Activated CD8-positive, alpha-beta memory T cell treated with anti-CD3 and anti-CD28 coated beads, Interleukin-2, amount 50 U/mL, for 24 hours (primary cell): ENCODE data around the gene TCP11.

Source experiments
- DNase-seq: peaks from one replicate; pipeline ENCODE4 v3.0.0-alpha.2; 2020; ENCODE audit errors: extremely low read depth

TCP11 gene

GRCh38 chr6:35092362-35093117, 48.6 kb downstream of the TCP11 start:
- no peak for DNase-seq

DNA sequence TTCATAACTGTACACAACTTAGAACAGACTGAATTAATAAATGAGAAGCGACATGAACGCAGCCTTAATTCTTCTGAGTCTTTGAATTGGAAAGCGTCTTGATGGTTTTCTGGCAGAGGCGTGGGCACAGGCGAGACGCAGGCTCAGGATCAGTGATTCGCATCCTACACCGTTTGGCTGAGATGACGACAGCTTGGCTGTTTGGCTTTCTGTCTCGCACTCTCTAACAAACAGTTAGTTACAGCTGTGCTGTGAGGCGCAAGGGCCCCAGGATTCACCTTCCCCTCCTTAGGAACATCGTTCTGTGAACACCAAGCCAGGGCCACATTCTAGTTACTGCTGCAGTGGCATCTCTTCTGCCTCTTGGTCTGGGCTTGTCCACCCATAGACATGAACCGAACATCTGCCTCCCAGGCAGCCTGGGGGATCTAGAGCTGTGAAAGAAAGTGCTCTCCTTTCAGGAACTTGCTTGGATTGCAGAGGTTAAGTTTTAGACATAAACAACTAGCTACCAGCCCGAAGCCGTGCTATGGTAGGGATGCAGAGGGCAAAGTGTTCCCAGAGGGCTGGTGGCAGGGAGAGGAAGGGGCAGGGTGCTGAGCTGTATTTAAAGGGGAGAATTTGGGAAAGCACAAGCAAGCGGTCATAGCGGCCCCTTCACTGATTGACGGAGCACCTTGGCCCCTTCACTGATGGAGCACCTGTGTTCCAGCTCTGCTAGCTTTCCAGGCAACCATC, 49.6 kb downstream of the TCP11 start:
- DNase-seq: no peak

- DNase-seq: no peak
Measured at GRCh38 chr6:35090734-35091133, 50.4 kb downstream of the TCP11 start.

DNA sequence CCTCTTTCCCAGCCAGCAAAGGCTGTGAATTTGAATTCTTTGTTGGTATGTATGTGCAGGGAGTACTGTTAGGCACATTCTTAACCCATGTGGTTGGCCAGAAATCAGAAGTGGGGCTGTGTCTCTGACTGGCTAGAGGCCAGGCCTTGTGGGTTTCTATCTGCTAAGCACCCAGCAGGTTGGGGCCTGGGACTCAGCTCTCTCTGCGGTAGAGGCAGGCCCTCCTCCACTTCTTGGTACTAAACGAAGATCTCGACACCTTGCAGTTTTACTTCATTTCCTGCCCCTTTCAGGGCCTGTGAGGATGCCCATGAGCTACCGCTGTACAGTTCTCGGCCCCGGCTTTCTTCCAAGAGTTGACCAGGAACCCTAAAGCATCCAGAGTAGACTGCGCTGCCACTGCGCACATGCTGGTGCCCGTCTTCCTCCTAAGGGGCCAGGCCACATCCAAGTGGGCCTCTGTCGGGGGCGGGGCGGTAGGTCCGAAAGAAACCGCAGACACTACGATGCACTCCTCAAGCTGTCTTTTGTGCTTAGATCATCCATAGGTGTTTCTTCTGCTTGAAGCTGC, 51.1 kb downstream of the TCP11 start:
- DNase-seq: no peak

- no peak for DNase-seq
Measured at GRCh38 chr6:35089216-35089934, 51.8 kb downstream of the TCP11 start.

DNA sequence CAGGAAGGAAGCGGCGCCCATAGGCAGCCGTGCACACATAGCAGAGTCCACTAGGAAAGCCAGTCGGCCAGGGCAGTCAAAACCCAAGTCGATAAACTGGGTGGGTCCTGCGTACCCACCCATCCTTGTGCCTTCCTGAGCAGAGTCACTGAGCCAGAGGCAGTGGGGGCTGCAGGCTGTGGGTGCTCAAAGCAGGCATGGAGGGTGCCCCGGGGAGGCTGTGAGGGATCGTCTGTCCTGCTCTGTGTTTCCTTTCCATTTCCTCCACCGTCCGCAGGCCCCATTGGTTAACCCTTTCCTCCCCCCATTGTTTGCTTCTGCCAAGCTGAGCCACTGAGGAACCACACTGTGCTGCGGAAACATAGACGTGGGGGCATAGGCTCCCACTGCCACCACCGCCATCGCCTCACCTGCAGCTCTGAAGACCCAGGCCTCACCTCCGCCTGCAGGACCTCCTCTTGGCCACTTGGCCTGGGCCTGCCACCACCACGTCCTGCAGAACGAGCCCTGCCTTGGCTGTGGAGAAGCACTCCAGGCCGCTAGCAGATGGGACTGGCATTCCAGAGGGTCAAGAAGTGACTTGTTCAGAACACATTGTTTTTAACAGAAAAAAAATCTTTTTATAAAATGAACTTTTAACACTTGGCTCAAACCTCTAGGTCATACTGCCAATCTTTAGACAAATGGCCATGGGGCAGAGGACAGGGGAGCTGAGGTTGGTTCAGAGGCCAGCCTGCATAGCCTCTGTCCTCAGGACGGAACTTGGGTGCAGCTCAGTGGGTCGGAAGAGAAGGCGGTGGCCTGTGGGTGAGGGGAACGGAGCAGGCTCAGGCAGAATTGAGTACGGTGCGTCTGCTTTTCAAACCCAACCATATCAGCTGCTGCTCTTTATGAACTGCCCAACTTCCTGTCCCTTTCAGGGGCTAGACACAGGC, 52.6 kb downstream of the TCP11 start:
- no peak for DNase-seq

DNA sequence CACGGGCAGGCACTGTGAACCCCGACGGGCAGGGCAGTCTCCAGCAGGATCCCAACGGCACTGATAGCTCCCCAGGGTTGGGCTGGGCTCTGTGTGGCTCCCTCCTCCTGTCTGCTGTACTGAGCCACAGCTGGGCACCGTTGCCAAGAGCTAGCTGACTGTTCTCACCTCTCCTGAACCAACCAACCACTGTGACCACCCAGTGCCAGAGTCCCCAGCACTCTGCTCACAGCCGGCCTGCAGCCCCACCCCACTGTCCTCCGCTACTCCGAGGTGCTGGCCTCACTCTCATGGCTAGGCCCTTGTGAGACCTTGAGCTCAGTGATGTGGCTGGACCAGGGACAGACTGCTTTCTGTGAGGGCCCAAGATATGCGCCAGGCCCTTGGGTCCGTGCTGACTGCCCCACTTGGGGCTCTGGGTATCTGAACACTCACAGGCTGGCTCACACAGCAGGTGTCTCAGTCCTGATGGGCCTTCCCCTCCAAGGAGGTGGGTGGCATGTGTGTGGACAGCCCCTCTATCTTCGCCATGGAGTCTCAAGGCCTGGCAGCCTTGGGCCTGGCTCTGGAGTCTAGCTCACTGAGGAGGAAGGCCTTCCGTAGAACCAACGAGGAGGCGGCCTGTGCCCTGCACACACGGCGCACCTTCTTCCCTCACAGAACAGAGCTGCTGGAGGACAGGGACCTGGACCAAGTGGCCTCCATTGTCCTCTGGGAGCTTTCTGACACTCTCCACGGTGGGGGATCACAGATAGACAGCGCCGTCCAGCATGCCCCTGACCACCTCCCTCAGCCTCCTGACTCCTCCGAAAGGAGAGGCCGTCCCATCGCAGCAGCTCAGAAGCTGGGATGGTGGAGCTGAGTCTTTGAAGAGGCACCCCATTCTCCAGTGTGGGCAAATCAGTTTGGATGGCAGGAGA, 53.5 kb downstream of the TCP11 start:
- DNase-seq: no peak

DNA sequence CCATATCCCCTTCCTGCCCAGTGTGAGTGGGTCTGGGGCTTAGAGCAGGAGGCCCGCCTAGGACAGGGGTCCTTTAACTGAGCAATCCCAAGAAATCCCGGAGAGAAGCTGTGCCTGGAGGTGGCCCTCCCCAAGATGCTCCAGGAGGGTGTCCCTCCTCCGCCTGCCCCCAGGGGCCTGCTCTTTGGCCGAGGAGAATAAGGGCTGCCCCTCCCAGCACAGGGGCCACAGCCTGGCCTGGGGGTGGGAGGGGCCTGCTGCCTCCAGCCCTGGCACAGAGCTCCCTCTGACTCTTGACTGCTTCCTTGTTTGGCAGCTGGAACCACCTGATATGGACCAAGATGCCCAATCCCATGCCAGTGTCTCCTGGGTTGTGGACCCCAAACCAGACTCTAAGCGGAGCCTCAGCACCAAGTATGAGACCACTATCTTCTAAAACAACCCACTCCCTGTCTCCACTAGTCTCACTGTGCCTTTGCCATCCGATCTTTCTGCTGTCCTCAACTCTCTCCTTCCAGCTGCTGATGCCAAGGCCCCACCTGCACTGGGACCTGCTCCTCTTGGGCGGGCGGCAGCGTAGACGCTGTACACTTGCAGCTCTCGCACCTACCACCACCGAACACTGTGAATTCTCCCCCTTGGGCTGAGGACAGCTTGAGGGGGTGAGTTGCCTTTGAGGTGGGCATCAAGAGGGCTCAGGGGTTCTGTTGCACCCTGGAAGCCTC, 54.3 kb downstream of the TCP11 start:
- DNase-seq: no peak

- DNase-seq: no peak
Measured at GRCh38 chr6:35086282-35086632, 54.9 kb downstream of the TCP11 start.

DNA sequence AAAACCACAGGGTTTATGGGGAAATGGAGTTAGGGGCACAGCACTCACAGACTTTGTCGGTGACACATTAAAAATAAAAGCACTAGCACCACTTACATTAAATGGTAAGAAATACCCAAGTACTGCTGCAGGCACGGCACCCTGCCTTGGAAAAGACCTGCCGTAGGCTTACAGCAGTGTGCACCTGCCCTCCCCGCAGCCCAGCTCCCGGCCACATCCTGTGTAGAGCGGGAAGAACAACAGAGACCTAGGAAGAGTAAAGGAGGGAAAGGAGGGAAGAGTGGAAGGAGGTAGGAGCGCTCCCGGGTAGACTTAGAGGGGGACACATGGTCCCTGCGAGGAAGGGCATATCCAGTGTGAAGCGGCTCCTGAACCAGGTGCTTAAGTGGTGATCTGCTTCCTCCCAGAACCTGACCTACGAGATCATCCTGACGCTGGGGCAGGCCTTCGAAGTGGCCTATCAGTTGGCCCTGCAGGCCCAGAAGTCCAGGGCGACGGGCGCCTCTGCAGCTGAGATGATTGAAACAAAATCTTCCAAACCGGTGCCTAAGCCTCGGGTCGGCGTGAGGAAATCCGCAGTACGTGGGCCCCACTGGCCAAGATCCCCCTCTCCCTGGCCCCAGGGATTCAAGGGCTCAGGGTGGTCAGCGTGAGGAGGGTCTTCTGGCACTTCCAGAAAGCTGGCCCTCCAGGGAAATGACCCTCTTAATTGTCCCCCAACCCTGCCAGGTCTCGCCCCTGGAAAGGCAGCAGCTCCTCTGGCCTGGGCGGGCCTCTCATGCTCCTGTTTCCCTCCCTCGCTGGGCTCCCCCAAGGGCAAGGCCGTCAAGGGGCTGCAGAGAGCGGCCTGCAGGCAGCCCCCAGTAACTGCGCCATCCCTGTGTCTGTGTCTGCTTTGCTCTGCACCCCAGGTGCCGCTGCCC, 55.5 kb downstream of the TCP11 start:
- DNase-seq: no peak

- no peak for DNase-seq
Measured at GRCh38 chr6:35084511-35085203, 56.5 kb downstream of the TCP11 start.

GRCh38 chr6:35084041-35084491, 57.1 kb downstream of the TCP11 start:
- no peak for DNase-seq

GRCh38 chr6:35083507-35083906, 57.6 kb downstream of the TCP11 start:
- no peak for DNase-seq

DNA sequence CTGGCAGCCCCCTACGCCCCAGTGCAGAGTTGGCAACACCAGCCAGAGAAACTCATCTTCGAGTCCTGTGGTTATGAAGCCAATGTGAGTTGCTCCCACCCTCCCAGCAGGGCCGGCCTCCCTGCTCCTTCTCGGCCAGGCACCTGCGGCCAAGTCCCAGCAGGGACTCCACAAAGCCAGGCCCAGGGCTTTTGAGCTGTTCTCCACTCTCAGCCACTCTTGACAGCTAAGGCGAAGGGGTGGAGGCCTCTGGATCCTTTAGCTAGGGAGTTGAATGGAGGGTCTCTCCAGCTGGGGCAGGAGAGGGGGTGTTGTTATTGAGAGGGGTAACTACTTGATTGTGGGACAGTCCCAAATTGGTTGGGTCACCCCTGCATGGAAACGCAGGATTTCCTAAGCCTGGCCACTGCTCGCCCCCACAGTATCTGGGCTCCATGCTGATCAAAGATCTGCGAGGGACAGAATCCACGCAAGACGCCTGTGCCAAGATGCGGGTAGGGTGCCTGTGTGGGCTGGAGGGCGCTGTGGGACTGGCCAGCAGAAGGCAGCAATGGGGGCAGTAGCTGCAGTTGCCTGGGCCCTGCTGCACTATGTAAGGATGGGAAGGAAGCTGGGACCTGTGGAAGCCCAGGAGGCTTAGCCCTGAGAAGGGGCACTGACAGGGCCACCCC, 58.3 kb downstream of the TCP11 start:
- DNase-seq: no peak

DNA sequence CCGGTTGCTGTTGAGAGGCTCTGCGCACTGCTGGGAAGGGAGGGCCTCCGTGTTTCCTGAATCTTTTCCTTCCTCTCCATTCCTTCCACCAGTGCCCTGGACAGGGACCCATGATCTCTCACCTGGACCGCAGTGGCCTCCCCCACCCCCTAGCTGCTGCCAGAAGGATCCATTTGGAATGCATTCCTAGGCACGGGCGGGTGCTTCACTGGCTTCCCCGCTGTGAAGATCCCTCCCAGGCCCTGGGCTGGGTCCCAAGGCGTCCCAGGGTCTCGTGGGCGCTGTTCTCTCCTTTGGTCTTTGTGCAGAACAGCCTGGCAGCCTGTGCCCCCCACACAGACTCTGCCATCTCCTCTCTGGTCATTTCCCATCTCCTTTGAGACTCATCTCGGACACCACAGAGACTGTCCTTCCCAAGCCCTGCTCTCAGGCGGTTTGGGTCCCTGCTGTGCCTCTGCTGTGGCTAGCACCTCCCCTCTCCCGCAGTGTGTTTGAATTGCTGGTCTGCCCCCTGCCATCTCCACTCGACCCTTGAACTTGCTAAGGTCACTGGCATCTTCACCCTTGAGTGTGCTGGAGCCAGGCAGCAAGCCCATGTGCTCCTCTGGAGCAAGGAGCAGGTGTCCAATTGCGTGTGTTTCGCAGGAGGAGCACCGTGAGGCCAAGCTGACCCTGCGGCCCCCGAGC, 59.0 kb downstream of the TCP11 start:
- DNase-seq: no peak

DNA sequence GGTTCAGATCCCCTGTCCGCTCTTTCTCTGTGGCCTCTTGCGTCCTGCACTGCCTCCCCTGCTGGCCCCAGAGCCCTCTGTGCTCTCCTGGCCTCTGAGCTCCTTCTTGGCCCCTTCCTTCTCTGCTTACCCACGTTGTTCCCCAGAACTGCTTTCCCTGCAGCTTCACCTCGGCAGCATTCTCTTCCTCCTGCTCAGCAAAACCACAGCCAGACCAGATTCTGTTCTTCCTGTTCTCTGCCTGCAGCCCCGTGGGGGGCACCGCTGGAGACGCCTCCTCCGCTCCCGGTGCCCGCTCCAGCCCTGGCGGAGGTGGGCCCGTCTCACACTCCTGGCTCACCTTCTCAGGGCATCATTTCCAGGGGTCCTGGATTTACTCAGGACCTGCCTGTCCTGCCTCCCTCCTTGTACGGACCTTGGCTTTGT, 59.7 kb downstream of the TCP11 start:
- DNase-seq: no peak
